ENCODE results near the gene ADAM10.
"Not testable (repeated sequence)": the region's sequence is repeated elsewhere in the genome, so short reads cannot be mapped to it uniquely, and the experiment has no call there.

Gene ADAM10

GRCh38 chr15:58770519-58770856 is 21.0 kb upstream of the ADAM10 start:
- TF ChIP-seq, protein P1, sequence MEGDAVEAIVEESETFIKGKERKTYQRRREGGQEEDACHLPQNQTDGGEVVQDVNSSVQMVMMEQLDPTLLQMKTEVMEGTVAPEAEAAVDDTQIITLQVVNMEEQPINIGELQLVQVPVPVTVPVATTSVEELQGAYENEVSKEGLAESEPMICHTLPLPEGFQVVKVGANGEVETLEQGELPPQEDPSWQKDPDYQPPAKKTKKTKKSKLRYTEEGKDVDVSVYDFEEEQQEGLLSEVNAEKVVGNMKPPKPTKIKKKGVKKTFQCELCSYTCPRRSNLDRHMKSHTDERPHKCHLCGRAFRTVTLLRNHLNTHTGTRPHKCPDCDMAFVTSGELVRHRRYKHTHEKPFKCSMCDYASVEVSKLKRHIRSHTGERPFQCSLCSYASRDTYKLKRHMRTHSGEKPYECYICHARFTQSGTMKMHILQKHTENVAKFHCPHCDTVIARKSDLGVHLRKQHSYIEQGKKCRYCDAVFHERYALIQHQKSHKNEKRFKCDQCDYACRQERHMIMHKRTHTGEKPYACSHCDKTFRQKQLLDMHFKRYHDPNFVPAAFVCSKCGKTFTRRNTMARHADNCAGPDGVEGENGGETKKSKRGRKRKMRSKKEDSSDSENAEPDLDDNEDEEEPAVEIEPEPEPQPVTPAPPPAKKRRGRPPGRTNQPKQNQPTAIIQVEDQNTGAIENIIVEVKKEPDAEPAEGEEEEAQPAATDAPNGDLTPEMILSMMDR (IDR thresholded peaks at IDR 0.05; ENCODE audit: insufficient read depth, low read depth, low read length, missing control alignments): no peak

GRCh38 chr15:58768601-58769004 is 19.1 kb upstream of the ADAM10 start:
- DNase-seq (ENCODE audit: low read depth); H3K4me3 ChIP-seq (ENCODE audit: low read depth, low read length): not testable (repeated sequence)

More at GRCh38 chr15:58770519-58770856, 21.0 kb upstream of the ADAM10 start:
- H3K4me3 ChIP-seq (ENCODE audit: low read depth, low read length): peak overlapping the region; percentile 90
- peak; percentile 66 for DNase-seq (ENCODE audit: low read depth)

GRCh38 chr15:58766290-58766689 is 16.8 kb upstream of the ADAM10 start:
- DNase-seq (ENCODE audit: low read depth): no peak
- H3K4me3 ChIP-seq (ENCODE audit: low read depth, low read length): no peak overlapping the region
- TF ChIP-seq, protein P1 (IDR thresholded peaks at IDR 0.05; ENCODE audit: insufficient read depth, low read depth, low read length, missing control alignments): no peak

GRCh38 chr15:58764468-58764867 is 15.0 kb upstream of the ADAM10 start:
- TF ChIP-seq, protein P1 (IDR thresholded peaks at IDR 0.05; ENCODE audit: insufficient read depth, low read depth, low read length, missing control alignments): no peak
- no peak for DNase-seq (ENCODE audit: low read depth)
- H3K4me3 ChIP-seq (ENCODE audit: low read depth, low read length): no peak overlapping the region

DNA sequence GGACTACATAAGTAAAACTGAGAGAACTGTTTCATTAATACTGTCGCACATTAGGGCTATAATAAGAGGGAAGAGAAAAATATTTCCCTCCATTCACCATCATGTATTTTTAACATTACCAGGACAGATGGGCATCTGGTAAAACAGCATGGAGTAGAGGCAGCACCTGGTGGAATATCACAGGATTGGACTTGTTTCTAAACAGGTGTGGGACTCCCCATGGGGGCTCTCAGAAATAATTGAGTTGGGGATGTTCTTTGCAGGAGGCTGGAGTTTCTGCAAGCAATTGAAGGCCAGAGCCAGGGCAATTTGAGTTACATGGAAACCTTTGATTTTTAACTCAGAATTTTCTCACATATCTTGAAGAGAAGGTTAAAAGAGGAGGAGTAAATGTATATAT is 13.2 kb upstream of the ADAM10 start:
- no peak overlapping the region for H3K4me3 ChIP-seq (ENCODE audit: low read depth, low read length)
- TF ChIP-seq, protein P1 (IDR thresholded peaks at IDR 0.05; ENCODE audit: insufficient read depth, low read depth, low read length, missing control alignments): no peak
- no peak for DNase-seq (ENCODE audit: low read depth)

DNA sequence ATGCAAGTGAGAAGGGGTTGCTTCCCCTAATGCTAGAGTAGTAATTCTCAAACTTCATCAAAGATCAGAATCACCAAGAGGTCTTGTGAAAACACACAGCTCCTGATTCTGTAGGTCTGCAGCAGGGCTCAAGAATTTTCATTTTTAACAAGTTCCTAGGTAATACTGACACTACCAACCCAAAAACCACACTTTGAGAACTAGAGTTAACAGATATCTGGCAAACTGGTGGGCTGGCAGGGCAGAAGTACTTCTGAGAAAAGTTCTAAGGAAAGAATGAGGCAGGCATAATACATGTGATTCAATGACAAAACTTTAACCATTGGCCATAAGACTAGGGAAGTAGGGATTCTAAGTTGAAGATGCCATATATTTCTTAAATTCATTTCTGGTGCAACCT is 12.8 kb upstream of the ADAM10 start:
- no peak for DNase-seq (ENCODE audit: low read depth)
- no peak overlapping the region for H3K4me3 ChIP-seq (ENCODE audit: low read depth, low read length)
- TF ChIP-seq, protein P1 (IDR thresholded peaks at IDR 0.05; ENCODE audit: insufficient read depth, low read depth, low read length, missing control alignments): no peak

DNA sequence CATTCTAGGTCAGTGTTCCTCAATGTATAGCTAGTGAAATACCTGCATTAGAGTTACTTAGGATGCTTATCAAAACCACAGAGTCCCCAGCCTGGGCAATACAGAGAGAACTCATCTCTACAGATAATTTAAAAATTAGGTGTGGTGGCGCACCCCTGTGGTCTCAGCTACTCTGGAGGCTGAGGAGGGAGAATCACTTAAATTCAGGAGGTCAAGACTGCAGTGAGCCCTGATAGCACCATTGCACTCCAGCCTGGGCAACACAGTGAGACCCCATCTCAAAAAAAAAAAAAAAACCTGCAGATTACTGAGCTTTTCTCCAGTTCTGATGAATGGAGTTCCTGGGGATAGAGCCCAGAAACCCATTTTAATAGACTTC is 11.5 kb upstream of the ADAM10 start:
- TF ChIP-seq, protein P1 (IDR thresholded peaks at IDR 0.05; ENCODE audit: insufficient read depth, low read depth, low read length, missing control alignments): no peak
- DNase-seq (ENCODE audit: low read depth): no peak
- no peak overlapping the region for H3K4me3 ChIP-seq (ENCODE audit: low read depth, low read length)
